Caco-2 (cell line): ENCODE measurements around the gene CCR1. TPM values are rescaled to one million over a fixed set of nuclear protein-coding genes. Genes with fewer than 3 reads are reported as not detected.

Experiments used
- BruUV-seq: library from RNA; stranded (reverse); fragments of 400-500 nt; replicated peaks from 2 replicates; lab custom pipeline; 2021; lab: Mats Ljungman, UMichigan
- CTCF ChIA-PET: fragments of 300-600 bp; sonication (Branson Sonifier 250); formaldehyde crosslinking; loops from one replicate; lab custom pipeline; 2022; ENCODE audit warnings: antibody characterized with exemption; lab: Charles Lee
- POLR2A ChIA-PET: fragments of 300-600 bp; sonication (Branson Sonifier 250); formaldehyde crosslinking; loops from one replicate; lab custom pipeline; 2022; ENCODE audit warnings: antibody characterized with exemption; lab: Charles Lee
- DNase-seq, 2 experiments: peaks; one replicate each; pipeline versions ENCODE4 v3.0.0 to v3.0.0-alpha.2; 2020 to 2022
- H3K27me3 ChIP-seq: replicated peaks from 2 replicates; pipeline ENCODE4 v1.6.0; 2011; ENCODE audit warnings: low read length; ENCODE audit not compliant: control insufficient read depth, insufficient read depth
- H3K36me3 ChIP-seq: 2 replicates; pipeline ENCODE4 v1.5.1; 2011; ENCODE audit warnings: low read length; ENCODE audit not compliant: control insufficient read depth, insufficient read depth
- H3K4me1 ChIP-seq: fragments of 250-450 bp; sonication (Bioruptor Pico); 2 replicates; pipeline ENCODE4 v1.5.1; 2020; ENCODE audit warnings: mild to moderate bottlenecking
- H3K4me3 ChIP-seq: 2 replicates; pipeline ENCODE4 v1.5.1; 2011; ENCODE audit warnings: low read depth, mild to moderate bottlenecking, control low read depth, low read length
- H3K9me3 ChIP-seq: fragments of 250-450 bp; sonication (Bioruptor Pico); 2 replicates; pipeline ENCODE4 v1.5.1; 2020; ENCODE audit warnings: mild to moderate bottlenecking, moderate library complexity
- H3K27ac Mint-ChIP-seq: one replicate; pipeline ENCODE4 v1.8.0; 2022; ENCODE audit warnings: mixed read lengths; ENCODE audit not compliant: unreplicated experiment
- H3K27me3 Mint-ChIP-seq: one replicate; pipeline ENCODE4 v1.8.0; 2022; ENCODE audit warnings: mixed read lengths; ENCODE audit not compliant: insufficient read depth, unreplicated experiment
- H3K36me3 Mint-ChIP-seq: one replicate; pipeline ENCODE4 v1.8.0; 2022; ENCODE audit warnings: mild to moderate bottlenecking, mixed read lengths; ENCODE audit not compliant: insufficient read depth, unreplicated experiment
- H3K4me1 Mint-ChIP-seq: one replicate; pipeline ENCODE4 v1.8.0; 2022; ENCODE audit warnings: low read depth, mixed read lengths; ENCODE audit not compliant: unreplicated experiment
- H3K4me3 Mint-ChIP-seq: one replicate; pipeline ENCODE4 v1.8.0; 2022; ENCODE audit warnings: mild to moderate bottlenecking, moderate library complexity, mixed read lengths; ENCODE audit not compliant: unreplicated experiment
- H3K9me3 Mint-ChIP-seq: one replicate; pipeline ENCODE4 v1.8.0; 2022; ENCODE audit warnings: mixed read lengths; ENCODE audit not compliant: unreplicated experiment
- CTCF ChIP-seq, 2 experiments: fragments of 200-600 bp in 1 of 2; IDR thresholded peaks; 1 replicate in 1 of 2; 2 replicates in 1 of 2; pipeline versions ENCODE4 v1.5.1 to v1.8.0; 2011 to 2022; ENCODE audit warnings: antibody characterized with exemption in 1 of 2, control low read depth in 1 of 2, inconsistent platforms in 1 of 2, low read depth in 1 of 2, low read length in 1 of 2, mild to moderate bottlenecking in 1 of 2, moderate library complexity in 1 of 2; ENCODE audit not compliant: insufficient read depth in 1 of 2, severe bottlenecking in 1 of 2, unreplicated experiment in 1 of 2
- intact Hi-C: fragments of 100-400 bp; cut with micrococcal nuclease; formaldehyde crosslinking; loops from one replicate; pipeline ENCODE4 v1.10.0; 2022; ENCODE audit not compliant: unreplicated experiment
- total RNA-seq: library from RNA; stranded (reverse); gene quantifications from 2 replicates; pipeline ENCODE4 v1.2.3, GENCODE V29; 2022

CCR1 gene
- total RNA-seq, 1 experiment from 2014 or later = 2.9 TPM

- H3K9me3 ChIP-seq = no peaks in the 10 kb centered on the region
- intact Hi-C loops = no loop called here
- H3K27me3 ChIP-seq = no peaks in the 10 kb centered on the region
- ChIA-PET CTCF (no interaction called here), POLR2A (no interaction called here)
- no TSS peak for BruUV-seq
- Mint-ChIP-seq H3K4me3 (no peak overlapping the region), H3K27ac (no peak overlapping the region), H3K36me3 (no peaks in the 10 kb centered on the region), H3K9me3 (no peaks in the 10 kb centered on the region), H3K4me1 (no peaks in the 10 kb centered on the region), H3K27me3 (peaks cover 3% of the 10 kb centered on the region)
- DNase-seq = no peak
- H3K4me3 ChIP-seq = no peak overlapping the region
- no peak for TF ChIP-seq CTCF (IDR thresholded peaks at IDR 0.05; ENCODE audit: insufficient read depth in 1 of 2, low read depth in 1 of 2, low read length in 1 of 2, severe bottlenecking in 1 of 2, unreplicated experiment in 1 of 2)
- H3K36me3 ChIP-seq = no peaks in the 10 kb centered on the region
- no peaks in the 10 kb centered on the region for H3K4me1 ChIP-seq
Observed at GRCh38 chr3:46243560-46243959, 35.4 kb upstream of the CCR1 start.

GRCh38 chr3:46242120-46242519 lies 34.0 kb upstream of the CCR1 start, which contains the start of gene CCR3:
Gene CCR3 (plus strand): TSS chr3:46242460. CDS start chr3:46265159, 22,699 bp downstream.
- H3K36me3 Mint-ChIP-seq = no peaks in the 10 kb centered on the region

GRCh38 chr3:46239952-46240351 lies 31.8 kb upstream of the CCR1 start:
- no peak for DNase-seq
- Histone ChIP-seq H3K27me3 (no peaks in the 10 kb centered on the region), H3K36me3 (no peaks in the 10 kb centered on the region), H3K9me3 (no peaks in the 10 kb centered on the region), H3K4me3 (no peak overlapping the region), H3K4me1 (no peaks in the 10 kb centered on the region)
- Mint-ChIP-seq H3K4me1 (no peaks in the 10 kb centered on the region), H3K9me3 (no peaks in the 10 kb centered on the region), H3K4me3 (no peak overlapping the region), H3K27ac (no peak overlapping the region), H3K27me3 (peaks cover 3% of the 10 kb centered on the region), H3K36me3 (no peaks in the 10 kb centered on the region)
- intact Hi-C loops = no loop called here
- ChIA-PET POLR2A (no interaction called here), CTCF (interaction anchor here (0.6 to 0.8 kb wide), 2 partner anchors 135 to 161 kb away, joined by 3 read pairs; no protein-coding TSS in a partner anchor)
- TF ChIP-seq CTCF (IDR thresholded peaks at IDR 0.05; ENCODE audit: insufficient read depth in 1 of 2, low read depth in 1 of 2, low read length in 1 of 2, severe bottlenecking in 1 of 2, unreplicated experiment in 1 of 2) = no peak
- no TSS peak for BruUV-seq

More at GRCh38 chr3:46242120-46242519, 34.0 kb upstream of the CCR1 start, which contains the start of gene CCR3:
- no peak for TF ChIP-seq CTCF (IDR thresholded peaks at IDR 0.05; ENCODE audit: insufficient read depth in 1 of 2, low read depth in 1 of 2, low read length in 1 of 2, severe bottlenecking in 1 of 2, unreplicated experiment in 1 of 2)
- intact Hi-C loops = no loop called here
- Histone ChIP-seq H3K36me3 (no peaks in the 10 kb centered on the region), H3K9me3 (no peaks in the 10 kb centered on the region), H3K4me1 (no peaks in the 10 kb centered on the region), H3K4me3 (no peak within 1 kb of the TSS), H3K27me3 (no peaks in the 10 kb centered on the region)
- Mint-ChIP-seq H3K27ac (no peak within 1 kb of the TSS), H3K9me3 (no peaks in the 10 kb centered on the region), H3K4me3 (no peak within 1 kb of the TSS), H3K4me1 (no peaks in the 10 kb centered on the region), H3K27me3 (peaks cover 3% of the 10 kb centered on the region)
- BruUV-seq = no TSS peak
- ChIA-PET CTCF (no interaction called here), POLR2A (no interaction called here)
- DNase-seq = no peak
